Pons (tissue), 1 donor: ENCODE data around the gene STARD7.

Source experiments
- DNase-seq: peaks from one replicate; pipeline ENCODE4 v3.0.0-alpha.2; 2016; ENCODE audit warnings: low spot score

Gene STARD7

DNA sequence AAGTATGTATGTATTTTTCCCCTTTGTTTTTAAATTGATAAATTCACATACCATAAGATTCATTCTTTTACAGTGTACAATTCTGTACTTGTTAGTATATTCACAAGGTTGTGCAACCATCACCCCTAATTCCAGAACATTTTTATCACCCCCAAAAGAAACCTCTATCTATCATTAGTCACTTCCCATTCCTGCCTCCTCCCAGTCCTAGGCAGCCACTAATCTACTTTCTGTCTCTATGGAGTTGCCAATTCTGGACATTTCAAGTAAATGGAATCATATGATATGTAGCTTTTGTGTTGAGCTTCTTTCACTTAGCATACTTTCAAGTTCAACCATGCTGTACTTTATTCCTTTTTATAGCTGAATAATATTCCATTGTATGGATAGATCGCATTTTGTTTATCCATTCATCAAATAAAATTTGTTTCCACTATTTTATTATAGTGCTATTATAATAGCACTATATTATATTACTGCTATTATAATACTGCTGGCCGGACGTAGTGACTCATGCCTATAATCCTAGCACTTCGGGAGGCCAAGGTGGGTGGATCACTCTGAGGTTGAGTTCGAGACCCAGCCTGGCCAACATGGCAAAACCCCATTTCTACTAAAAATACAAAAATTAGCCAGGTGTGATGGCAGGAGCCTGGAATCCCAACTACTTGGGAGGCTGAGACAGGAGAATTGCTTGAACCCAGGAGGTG lies 10.9 kb downstream of the STARD7 start:
- no peak for DNase-seq

DNA sequence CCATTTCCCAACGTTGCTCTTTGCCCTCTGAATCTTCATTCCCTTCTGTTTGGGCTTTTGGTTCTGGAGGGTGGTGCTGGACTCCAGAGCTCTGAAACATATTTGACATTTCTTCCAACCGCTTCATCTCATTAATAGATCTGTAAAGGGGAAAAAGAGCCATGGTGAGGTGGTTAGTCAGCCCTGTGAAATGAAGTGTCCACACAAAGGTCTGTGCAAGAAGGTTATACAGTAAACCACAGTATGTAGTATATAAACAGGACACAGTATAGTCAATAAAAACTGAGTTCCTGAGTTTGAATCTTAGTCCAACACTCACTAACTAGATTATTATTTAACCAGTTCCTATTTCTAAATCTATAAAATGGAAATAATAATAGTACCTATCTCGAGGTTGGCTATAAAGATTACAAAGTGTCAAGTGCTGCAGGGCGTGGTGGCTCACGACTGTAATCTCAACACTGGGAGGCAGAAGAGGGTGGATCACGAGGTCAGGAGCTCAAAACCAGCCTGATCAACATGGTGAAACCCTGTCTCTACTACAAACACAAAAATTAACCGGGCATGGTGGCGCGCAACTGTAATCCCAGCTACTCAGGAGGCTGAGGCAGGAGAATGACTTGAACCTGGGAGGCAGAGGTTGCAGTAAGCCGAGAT lies 13.1 kb downstream of the STARD7 start:
- no peak for DNase-seq

DNA sequence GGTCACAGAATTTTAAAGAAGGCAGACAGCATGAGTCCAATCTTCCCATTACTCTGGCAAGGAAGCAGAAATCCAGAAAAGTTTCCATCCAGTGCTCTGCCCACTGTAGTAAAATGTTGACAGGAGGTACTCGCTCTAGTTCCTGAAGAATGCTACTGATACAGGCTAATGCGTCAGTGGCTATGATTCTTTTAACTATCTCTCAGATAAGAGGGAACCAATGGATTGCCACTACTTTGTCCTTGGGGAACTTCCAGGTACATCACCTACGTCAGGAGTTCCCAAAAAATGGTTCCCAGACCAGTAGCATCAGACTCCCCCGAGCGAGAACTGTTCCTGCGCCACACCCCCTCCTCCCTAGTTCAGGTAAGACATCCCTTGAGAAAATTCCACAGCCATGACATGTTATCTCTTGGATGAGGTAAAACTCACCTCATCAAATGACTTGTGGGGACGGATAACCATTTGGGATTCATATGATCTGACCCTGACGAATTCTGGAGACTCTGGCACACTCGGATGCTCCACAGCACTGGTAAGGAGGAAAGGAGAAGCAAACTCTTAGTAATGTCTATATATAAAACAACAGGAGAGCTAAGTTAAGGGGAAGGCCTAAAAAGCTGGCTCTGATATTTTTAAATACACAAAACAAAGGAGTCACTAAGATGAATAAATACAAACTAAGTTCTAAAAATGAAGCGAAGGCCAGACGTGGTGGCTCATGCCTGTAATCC lies 16.5 kb downstream of the STARD7 start:
- DNase-seq: no peak

DNA sequence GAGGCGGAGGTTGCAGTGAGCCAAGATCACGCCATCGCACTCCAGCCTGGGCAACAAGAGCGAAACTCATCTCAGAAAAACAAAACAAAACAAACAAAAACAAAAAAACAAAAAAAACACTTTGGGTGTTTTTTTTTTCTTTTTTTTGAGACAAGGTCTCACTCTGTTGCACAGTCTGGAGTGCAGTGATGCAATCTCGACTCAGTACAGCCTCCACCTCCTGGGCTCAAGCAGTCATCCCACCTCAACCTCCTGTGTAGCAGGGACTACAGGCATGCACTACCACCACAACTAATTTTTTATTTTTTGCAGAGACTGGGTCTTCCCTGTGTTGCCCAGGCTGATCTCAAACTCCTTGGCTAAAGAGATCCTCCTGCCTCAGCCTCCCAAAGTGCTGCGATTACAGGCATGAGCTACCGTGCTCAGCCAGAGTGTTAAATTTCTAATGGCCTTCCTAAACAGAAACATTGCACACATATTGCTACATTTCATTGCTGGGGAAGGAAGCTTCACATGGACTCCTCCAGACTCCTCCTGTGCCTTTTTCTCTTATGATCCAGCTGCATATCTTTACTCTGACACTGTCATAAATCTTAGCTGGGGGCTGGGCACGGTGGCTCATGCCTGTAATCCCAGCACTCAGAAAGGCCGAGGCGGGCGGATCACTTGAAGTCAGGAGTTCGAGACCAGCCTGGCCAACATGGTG lies 19.7 kb downstream of the STARD7 start:
- no peak for DNase-seq

DNA sequence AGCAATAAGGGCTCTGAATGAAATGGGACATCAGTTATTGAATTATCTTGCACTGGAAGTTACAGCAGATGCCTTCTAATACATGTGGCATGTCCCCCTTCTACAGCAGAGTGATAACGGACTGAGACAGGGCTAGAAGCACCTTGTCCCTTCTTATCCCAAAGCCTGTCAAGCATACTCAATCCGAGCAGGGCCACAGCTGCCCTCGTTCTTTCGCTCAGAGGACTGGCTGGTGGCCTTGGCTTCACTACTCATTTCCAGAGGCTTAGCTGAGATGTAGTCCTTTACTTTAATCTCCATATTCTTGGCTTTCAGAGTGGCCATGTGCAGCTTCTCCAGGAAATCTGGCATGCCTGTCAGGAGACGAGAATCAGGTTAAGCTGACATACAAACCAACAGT lies 22.1 kb downstream of the STARD7 start:
- no peak for DNase-seq

DNA sequence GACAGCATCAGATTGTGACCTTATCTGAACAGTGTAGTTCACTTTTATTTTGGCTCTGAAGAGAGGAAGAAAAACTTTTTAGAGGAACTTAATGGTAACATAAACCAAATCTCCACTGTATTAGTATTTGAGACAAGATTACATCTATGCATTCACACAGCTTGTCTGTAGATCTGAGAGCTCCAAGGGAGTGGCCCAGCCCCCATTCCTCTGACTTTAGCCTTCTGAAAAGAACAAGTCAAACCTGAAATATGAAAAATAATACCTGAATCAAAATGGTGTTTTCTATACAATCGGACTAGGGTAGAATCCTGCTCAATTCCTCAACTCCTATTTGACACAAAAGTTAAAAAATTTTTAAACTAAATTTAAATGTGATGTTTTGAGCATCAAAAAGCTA lies 23.1 kb downstream of the STARD7 start:
- DNase-seq: no peak

DNA sequence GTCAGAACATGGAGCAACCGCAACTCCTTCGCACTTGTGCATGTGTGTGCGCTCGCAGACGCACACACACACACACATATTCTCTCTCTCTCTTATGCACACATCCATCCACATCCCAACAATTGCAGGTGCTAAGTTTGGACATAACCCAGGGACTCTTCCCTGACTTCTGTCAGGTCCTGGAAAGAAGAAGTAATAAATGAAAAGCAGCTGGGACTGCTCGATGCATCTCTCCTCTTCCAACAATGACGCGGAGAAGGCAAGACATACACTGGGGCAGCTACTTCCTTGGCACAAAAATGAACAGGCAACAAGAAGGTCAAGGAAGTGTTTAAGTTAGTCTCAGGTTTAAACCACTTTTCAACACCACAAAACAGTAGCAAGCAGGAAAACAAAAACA lies 23.6 kb downstream of the STARD7 start:
- DNase-seq: no peak

DNA sequence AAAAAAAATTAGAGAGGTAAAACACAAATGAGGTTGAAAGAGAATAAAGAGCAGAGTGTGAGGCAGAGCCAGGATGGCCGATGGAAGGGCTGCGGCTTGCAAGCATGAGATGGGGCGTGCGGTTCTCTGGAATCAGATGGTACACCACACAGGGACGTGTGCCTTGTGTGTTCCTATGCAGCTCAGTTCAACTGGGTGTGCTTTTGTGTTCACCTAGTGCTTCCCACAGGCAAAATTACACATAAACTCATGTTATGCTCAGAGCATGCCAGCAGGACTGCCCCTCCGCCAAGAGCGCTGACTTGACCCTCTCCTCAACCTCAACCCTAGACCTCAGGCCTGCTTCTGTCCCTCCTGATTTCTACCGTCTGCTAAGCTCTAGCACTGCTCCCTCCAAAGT lies 24.4 kb downstream of the STARD7 start:
- no peak for DNase-seq

DNA sequence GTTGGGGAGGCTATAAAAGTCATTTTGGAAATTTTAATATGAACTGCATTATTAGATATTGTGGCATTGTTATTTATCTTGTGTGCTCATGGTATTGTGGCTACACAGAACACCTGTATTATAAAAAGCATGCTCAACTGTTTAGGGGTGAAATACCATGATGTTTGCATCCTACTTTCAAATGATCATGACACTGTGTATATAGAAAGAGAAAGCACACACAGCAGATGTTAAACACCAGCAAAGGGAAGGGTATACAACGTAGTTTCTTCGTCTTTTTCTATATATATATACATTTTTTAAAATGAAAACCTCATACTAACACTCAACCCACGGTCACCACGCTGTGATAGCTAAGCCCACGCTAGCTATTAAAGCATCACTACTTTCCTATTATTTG lies 27.1 kb downstream of the STARD7 start:
- DNase-seq: no peak

DNA sequence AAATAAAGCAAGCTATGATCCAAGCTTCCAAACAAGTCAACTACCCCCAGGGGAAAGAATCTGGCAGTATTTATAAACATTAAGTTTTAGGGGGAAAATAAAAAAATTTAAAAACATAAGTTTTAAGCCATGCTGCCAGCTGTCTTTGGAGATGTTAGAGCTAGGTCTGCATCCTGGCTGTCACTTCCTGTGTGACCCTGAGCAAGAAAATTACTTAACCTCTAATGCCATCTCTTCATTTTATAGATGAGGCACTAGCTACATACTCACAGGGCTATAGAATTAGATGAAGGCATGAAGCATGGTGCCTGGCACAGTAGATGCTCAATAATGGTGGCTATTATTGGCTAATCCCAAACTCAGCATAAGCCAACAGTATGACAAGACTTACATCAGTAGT lies 28.1 kb downstream of the STARD7 start:
- no peak for DNase-seq

DNA sequence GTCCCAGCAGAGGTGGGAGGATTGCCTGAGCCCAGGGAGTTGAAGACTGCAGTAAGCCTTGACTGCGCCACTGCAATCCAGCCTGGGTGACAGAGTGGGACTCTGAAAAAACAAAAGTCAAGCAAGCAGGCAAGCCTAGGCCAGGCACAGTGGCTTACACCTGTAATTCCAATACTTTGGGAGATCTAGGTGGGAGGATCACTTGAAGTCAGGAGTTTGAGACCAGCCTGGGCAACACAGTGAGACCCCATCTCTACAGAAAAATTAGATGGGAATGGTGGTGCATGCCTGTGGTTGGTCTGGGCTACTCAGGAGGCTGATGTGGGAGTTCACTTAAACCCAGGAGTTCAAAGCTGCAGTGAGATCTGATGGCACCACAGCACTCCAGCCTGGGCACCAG lies 28.6 kb downstream of the STARD7 start:
- DNase-seq: no peak

DNA sequence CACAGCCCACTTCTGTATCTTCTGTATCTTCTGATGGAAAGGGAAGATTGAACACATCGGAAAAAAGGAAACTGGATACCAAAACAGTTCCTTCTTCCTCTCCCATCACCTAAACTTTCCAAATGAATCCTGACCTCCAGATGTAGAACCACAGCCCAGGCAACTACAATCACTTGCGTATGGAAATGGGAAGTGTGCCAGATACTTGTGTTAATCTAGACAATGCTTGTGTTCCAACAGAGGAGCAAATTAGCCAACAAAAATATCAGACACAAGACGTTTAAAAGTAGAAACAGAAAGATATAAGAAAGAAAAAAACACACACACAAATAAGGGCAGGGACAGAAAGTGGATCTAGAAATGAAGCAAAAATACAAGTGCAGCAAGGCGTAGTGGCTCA lies 32.0 kb downstream of the STARD7 start:
- DNase-seq: no peak

DNA sequence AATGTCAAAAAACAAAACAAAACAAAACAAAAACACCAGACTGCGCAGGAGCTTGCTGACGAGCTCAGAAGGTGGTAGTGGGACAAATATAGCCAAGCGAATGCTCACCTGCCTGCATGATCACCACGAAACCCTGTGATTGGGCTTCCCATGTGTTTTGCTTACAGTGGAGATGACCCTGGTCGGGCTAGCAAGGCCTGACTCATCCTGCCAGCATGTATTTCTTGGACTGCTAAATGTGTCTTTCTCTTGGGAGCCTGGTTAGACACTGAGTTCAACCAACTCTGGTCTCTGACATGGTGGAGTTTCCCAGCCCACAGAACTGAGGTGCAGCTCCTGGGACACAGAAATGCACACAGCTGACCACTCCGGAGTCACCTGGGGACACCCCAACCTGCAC lies 32.7 kb downstream of the STARD7 start:
- no peak for DNase-seq

DNA sequence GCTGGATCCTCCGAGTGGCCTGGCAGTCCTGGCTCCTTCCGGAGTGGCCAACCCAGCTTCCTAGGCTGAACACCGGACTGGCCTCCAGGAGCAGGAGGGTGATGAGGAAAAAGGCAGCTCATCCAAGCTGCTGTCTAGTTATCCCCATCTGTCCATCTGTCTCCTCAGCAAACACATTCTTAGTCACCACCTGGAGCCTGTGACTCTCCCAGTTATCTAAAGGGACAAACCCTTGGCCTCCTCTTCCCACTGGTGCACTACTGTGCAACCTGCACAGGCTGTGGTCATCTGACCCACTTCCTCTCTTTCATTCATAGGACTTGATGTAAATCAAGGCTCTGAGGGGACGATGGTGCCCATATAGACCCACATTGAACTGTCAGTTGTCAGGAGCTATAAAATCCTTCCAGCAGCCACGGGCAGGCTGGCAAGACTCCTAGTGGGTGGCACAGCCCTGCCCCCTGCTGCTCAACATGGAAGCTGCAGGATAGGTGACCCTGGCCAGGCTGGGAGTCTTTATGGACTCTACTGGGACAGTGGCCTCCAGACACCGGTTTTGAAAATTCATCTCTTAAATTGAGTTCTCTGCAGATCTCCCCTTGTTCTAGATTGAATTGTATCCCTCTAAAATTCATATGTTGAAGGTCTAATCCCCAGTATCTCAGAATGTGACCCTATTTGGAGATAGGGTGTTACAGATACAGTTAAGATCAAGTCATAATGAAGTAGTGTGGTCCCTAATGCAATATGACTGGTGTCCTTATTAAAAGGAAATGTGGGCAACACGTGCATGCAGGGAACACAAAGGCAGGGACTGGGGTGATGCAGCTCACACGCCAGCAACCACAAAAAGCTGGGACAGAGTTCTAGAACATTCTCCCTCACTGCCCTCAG lies 34.1 kb downstream of the STARD7 start:
- peak; percentile 83 for DNase-seq

DNA sequence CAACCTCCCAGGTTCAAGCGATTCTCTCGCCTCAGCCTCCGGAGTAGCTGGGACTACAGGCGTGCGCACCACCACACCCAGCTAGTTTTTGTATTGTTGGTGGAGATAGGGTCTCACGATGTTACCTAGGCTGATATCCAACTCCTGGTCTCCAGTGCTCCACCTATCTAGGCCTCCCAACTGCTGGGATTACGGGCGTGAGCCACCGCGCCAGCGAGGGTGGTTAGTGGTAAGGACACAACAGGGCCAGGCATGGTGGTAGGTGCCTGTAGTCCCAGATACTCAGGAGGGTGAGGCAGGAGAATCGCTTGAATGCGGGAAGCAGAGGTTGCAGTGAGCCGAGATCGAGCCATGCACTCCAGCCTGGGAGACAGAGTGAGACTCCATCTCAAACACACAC lies 36.8 kb downstream of the STARD7 start:
- DNase-seq: no peak

DNA sequence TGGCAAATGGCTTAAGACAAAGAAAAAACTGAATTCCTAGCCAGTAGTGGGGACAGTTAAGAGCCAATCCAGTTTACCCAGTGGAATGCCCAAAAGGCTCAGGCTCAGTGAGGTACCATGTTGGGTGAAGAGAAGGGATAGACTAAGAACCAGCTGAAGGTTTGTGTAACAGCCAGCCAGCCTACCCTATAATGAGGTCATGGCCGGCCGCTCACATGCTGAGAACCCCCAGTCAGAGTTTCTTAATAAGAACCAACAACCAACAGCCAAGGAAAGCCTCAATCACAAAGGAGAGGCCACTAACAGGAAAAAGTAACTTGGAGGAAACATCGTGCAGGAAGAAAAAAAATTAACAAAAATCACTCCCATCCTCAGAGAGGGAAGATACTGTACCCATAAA lies 38.0 kb downstream of the STARD7 start:
- DNase-seq: no peak

DNA sequence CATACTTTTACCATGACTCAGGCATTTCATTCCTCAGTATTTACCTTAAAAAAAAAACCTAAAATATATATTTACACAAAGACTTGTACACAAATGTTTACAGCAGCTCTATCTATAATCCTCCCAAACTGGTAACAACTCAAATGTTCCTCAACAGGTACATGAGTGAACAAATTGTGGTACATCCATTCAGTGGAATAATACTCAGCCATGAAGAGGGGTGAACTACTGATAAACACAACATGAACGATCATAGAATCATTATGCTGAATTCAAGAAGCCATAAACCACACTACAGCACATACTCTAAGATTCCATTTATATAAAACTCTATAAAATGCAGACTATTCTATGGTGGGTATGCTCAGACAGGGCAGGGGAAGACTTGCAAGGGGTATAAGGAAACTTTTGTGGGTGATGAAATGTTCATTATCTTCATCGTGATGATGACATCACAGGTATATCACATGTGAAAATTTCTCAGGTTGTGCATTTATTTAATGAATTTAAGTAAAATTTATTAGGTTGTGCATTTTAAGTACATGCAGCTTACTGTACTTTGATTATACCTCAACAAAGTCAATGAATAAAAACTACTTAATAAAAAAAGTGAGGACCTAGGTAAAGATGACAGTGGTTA lies 38.6 kb downstream of the STARD7 start:
- no peak for DNase-seq

DNA sequence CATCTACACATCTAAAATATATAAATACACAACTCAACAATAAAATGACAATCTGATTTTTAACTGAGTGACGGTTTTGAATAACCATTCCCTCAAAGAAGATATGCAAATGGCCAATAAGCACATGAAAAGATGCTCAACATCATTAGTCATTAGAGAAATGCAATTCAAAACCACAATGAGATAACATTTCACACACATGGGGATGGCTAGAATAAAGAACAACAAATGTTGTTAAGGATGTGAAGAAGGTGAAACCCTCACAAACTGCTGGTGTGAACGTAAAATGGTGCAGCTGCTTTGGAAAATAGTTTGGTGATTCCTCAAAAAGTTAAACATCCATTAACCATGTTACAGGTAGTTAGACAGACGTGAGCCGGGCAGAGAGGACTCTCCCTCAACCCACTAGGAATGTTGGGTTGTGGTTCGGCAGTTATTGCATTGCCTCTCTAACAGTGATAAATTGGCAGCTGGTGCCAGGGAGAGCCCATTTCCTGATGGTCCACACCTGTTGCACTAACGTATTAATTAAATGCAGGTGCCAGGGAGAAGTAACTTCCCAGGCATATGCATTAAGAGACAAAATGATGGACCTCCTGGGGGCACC lies 41.1 kb downstream of the STARD7 start:
- DNase-seq: no peak

DNA sequence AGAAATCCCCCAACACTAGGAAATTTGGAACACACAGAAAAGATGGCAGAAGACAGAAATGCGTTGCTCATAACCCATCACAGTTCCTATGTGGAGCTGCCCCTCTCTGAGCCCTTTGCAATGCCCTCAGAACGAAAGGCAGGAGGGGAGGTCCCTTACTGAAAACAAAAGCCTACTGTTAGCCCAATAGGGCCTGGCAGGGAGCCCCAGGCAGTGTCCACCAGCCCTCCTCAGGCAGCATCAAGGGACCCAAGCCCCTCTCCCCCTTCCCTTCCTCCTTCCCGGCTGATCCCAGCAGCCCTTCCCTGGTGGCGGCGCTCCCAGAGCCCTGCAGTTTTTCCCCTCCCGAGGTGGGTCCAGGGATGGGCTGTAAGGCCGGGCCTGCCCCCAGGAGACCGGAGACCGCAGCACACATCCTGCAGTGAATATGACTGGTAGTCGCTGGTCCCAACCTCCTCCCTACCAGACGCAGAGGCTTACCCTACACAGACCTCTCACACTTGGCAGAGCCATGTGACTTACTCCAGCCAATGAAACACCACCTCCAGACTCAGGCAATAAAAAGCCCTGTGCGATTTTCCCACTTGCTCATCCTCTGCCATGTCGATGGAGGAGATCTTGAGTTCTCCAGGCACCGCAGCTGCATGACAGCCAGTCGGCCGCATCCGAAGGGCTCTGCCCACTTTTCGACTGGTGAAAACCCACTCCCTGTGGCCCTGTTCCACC lies 44.0 kb downstream of the STARD7 start:
- peak; percentile 90 for DNase-seq
